ENCODE measurements around the gene SMIM27.

Gene SMIM27

GRCh38 chr9:32558408-32558934, 6.3 kb downstream of the SMIM27 start:
- no peak for DNase-seq (ENCODE audit: low spot score)

GRCh38 chr9:32565967-32566366, 13.8 kb downstream of the SMIM27 start:
- no peak for DNase-seq (ENCODE audit: low spot score)

GRCh38 chr9:32566770-32567169, 14.6 kb downstream of the SMIM27 start:
- DNase-seq (ENCODE audit: low spot score), result no peak

- DNase-seq (ENCODE audit: low spot score), result no peak
Measured at GRCh38 chr9:32570262-32570661, 18.1 kb downstream of the SMIM27 start.

- DNase-seq (ENCODE audit: low spot score), result peak; percentile 84
Measured at GRCh38 chr9:32571969-32572899, 20.1 kb downstream of the SMIM27 start.

GRCh38 chr9:32572900-32573523, 20.9 kb downstream of the SMIM27 start, which contains the start of gene NDUFB6:
Gene NDUFB6 (minus strand): TSS chr9:32573159. CDS start chr9:32573060, 99 bp downstream.
- peak; percentile 96 for DNase-seq (ENCODE audit: low spot score)

GRCh38 chr9:32573821-32574220, 21.7 kb downstream of the SMIM27 start:
- DNase-seq (ENCODE audit: low spot score), result no peak

- DNase-seq (ENCODE audit: low spot score), result no peak
Measured at GRCh38 chr9:32574858-32575257, 22.7 kb downstream of the SMIM27 start.

GRCh38 chr9:32577316-32577715, 25.2 kb downstream of the SMIM27 start:
- no peak for DNase-seq (ENCODE audit: low spot score)

GRCh38 chr9:32578976-32579375, 26.8 kb downstream of the SMIM27 start:
- DNase-seq (ENCODE audit: low spot score), result no peak

- peak; percentile 54 for DNase-seq (ENCODE audit: low spot score)
Measured at GRCh38 chr9:32579706-32580331, 27.7 kb downstream of the SMIM27 start.

- DNase-seq (ENCODE audit: low spot score), result no peak
Measured at GRCh38 chr9:32580631-32581300, 28.6 kb downstream of the SMIM27 start.

- DNase-seq (ENCODE audit: low spot score), result no peak
Measured at GRCh38 chr9:32581512-32582143, 29.5 kb downstream of the SMIM27 start.

- no peak for DNase-seq (ENCODE audit: low spot score)
Measured at GRCh38 chr9:32584784-32585183, 32.7 kb downstream of the SMIM27 start.

- no peak for DNase-seq (ENCODE audit: low spot score)
Measured at GRCh38 chr9:32587901-32588300, 35.8 kb downstream of the SMIM27 start.

- peak; percentile 79 for DNase-seq (ENCODE audit: low spot score)
Measured at GRCh38 chr9:32589083-32589723, 37.1 kb downstream of the SMIM27 start.

- DNase-seq (ENCODE audit: low spot score), result no peak
Measured at GRCh38 chr9:32590476-32590875, 38.3 kb downstream of the SMIM27 start.

- no peak for DNase-seq (ENCODE audit: low spot score)
Measured at GRCh38 chr9:32590898-32591297, 38.8 kb downstream of the SMIM27 start.

GRCh38 chr9:32596096-32596865, 44.2 kb downstream of the SMIM27 start:
- no peak for DNase-seq (ENCODE audit: low spot score)

- no peak for DNase-seq (ENCODE audit: low spot score)
Measured at GRCh38 chr9:32596936-32597335, 44.8 kb downstream of the SMIM27 start.

Data from COLO829 (cell line).